Tibial nerve (tissue), 4 donors: ENCODE results near the gene LPAR1.

ENCODE experiments used
- CTCF ChIP-seq, 5 experiments: fragments of 200-600 bp in 3 of 5; fragments of 450-650 bp in 2 of 5; sonication (generic) in 3 of 5; IDR thresholded peaks; one replicate each; pipeline ENCODE4 v1.5.1; 2016 to 2019; ENCODE audit warnings: antibody characterized with exemption in 5 of 5, mild to moderate bottlenecking in 3 of 5, moderate library complexity in 2 of 5
- EP300 ChIP-seq, 2 donors: sonication (generic); formaldehyde crosslinking; IDR thresholded peaks; one replicate each; pipeline ENCODE4 v1.6.1; 2017; ENCODE audit warnings: antibody characterized with exemption in 2 of 2, mild to moderate bottlenecking in 1 of 2
- POLR2A ChIP-seq, 2 donors: fragments of 450-650 bp; IDR thresholded peaks; one replicate each; pipeline ENCODE4 v1.6.1; 2017; ENCODE audit warnings: antibody characterized with exemption in 2 of 2, mild to moderate bottlenecking in 2 of 2, moderate library complexity in 2 of 2

- TF ChIP-seq CTCF (IDR thresholded peaks at IDR 0.05): no peak
- TF ChIP-seq POLR2A (IDR thresholded peaks at IDR 0.05): no peak
- no peak for TF ChIP-seq EP300 (IDR thresholded peaks at IDR 0.05)
Observed at GRCh38 chr9:110942522-110942921, 95.7 kb downstream of the LPAR1 start.
